Stimulated activated naive B cell treated with anti-CD40 and anti-IgM and Interleukin-4, amounts not matched to agents 10 μg/mL and 1 μg/mL and 100 μg/mL, for 72 hours (primary cell): ENCODE measurements around the gene FXYD3.
"Not testable (repeated sequence)": the region's sequence is repeated elsewhere in the genome, so short reads cannot be mapped to it uniquely, and the experiment has no call there.

Experiments
- ATAC-seq, 2 donors: fragments of 150-1000 bp; cut with Tn5 transposase; replicated peaks; 2 replicates each; pipeline ENCODE4 v1.10.0; 2021; ENCODE audit warnings: moderate library complexity in 1 of 2
- DNase-seq: peaks from one replicate; pipeline ENCODE4 v3.0.0; 2021
- H3K27ac Mint-ChIP-seq: one replicate; pipeline ENCODE4 v1.8.0; 2022; ENCODE audit warnings: mild to moderate bottlenecking, mixed read lengths
- H3K27me3 Mint-ChIP-seq, 2 donors: one replicate each; pipeline ENCODE4 v1.8.0; 2022; ENCODE audit warnings: mixed read lengths in 2 of 2
- H3K36me3 Mint-ChIP-seq, 2 donors: one replicate each; pipeline ENCODE4 v1.8.0; 2022; ENCODE audit warnings: mixed read lengths in 2 of 2, mild to moderate bottlenecking in 1 of 2
- H3K4me1 Mint-ChIP-seq, 2 donors: one replicate each; pipeline ENCODE4 v1.8.0; 2022; ENCODE audit warnings: mixed read lengths in 2 of 2, mild to moderate bottlenecking in 1 of 2
- H3K4me3 Mint-ChIP-seq, 2 donors: one replicate each; pipeline ENCODE4 v1.8.0; 2022; ENCODE audit warnings: mild to moderate bottlenecking in 2 of 2, mixed read lengths in 2 of 2, moderate library complexity in 1 of 2
- H3K9me3 Mint-ChIP-seq, 2 donors: one replicate each; pipeline ENCODE4 v1.8.0; 2022; ENCODE audit warnings: mixed read lengths in 2 of 2, mild to moderate bottlenecking in 1 of 2

Gene FXYD3

DNA sequence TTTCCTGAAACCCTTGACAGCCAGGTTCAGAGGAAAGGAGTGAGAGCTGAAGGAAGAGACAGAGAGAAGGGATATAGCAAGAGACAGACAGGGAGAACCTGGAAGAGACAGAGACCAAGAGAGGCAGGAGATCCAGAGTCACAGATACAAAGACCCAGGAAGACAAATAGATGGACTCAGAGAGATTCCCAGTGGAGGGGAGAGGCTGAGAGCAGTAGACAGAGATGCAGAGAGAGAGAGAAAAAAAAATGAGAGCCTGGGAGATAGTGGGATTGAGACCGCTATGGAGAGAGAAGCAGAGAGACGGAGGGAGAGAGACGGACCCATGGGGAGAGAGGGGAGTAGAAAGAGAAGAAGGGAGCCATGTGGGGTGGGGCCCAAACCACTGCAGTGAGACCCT, 28.2 kb downstream of the FXYD3 start:
- H3K4me1 Mint-ChIP-seq, result peaks cover 27 to 45% of the 10 kb centered on the region in 2 donors
- peak overlapping the region in 1 of 2 donors; percentile 1 for H3K4me3 Mint-ChIP-seq
- no peak overlapping the region for H3K27ac Mint-ChIP-seq
- peaks cover 15 to 19% of the 10 kb centered on the region in 2 donors for H3K27me3 Mint-ChIP-seq
- ATAC-seq (no peak), DNase-seq (no peak)
- H3K36me3 Mint-ChIP-seq, result no peaks in the 10 kb centered on the region
- no peaks in the 10 kb centered on the region for H3K9me3 Mint-ChIP-seq

DNA sequence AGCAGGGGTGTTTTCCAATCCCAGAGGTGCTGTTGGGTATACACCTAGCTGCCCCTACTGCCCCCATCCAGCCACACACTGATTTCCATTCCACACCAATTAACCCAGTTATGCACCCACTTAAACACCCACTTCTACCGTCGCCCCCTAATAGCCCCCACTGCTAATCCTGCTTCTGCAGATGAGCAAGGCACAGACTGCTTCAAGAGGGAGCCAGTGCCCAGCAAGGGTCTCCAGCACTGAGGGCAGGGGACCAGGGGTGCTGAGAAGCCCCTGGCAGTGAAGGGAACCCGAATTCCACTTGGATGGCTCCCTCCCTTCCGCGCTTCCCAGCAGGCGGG, 28.6 kb downstream of the FXYD3 start:
- H3K36me3 Mint-ChIP-seq, result no peaks in the 10 kb centered on the region
- H3K27ac Mint-ChIP-seq, result peak overlapping the region; percentile 67
- no peak for ATAC-seq
- peaks cover 15 to 19% of the 10 kb centered on the region in 2 donors for H3K27me3 Mint-ChIP-seq
- H3K9me3 Mint-ChIP-seq, result no peaks in the 10 kb centered on the region
- peak overlapping the region in 1 of 2 donors; percentile 1 for H3K4me3 Mint-ChIP-seq
- no peak for DNase-seq
- peaks cover 25 to 45% of the 10 kb centered on the region in 2 donors for H3K4me1 Mint-ChIP-seq

DNA sequence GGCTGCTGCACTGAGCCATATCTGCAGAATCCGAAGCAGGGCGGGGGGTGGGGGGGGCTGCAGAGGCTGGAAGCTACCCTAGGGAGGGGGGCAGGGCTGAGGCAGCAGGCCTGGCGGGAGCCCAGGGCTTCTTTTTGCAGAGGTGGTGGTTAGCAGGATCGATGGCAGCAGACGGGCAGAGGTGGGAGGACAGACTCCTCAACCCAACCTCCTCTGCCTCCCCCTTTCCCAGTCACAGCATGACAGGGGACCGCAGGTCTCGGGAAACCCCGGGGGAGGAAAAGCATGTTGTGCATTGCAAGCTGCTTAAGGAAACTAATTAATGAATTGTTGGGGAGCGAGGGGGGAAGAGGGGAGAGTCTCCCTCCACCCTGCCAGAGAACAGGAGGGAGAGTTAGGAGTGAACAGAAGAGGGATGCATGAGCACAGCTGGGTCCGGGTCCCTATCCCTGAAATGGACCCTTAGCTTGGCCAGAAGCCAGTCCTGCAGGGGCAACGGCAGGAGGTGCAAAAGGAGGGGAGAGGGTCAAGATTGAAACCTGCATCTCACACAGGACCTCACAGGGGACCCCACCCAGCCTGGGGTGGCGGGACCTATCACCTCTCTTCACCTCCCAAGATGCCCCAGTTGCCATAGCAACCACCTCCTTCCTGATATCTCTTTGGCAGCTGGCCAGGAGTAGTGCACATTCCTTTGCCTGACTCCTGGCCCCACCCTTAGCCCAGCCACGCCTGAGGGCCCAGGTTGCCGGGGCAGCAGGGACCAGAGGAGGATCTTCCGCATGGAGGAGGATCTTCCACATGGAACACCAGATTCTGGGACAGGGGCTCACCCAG, 29.2 kb downstream of the FXYD3 start:
- peaks cover 15 to 19% of the 10 kb centered on the region in 2 donors for H3K27me3 Mint-ChIP-seq
- no peaks in the 10 kb centered on the region for H3K36me3 Mint-ChIP-seq
- no peaks in the 10 kb centered on the region for H3K9me3 Mint-ChIP-seq
- DNase-seq (no peak), ATAC-seq (no peak)
- H3K4me1 Mint-ChIP-seq, result peaks cover 25 to 45% of the 10 kb centered on the region in 2 donors
- no peak overlapping the region for H3K4me3 Mint-ChIP-seq
- H3K27ac Mint-ChIP-seq, result no peak overlapping the region

DNA sequence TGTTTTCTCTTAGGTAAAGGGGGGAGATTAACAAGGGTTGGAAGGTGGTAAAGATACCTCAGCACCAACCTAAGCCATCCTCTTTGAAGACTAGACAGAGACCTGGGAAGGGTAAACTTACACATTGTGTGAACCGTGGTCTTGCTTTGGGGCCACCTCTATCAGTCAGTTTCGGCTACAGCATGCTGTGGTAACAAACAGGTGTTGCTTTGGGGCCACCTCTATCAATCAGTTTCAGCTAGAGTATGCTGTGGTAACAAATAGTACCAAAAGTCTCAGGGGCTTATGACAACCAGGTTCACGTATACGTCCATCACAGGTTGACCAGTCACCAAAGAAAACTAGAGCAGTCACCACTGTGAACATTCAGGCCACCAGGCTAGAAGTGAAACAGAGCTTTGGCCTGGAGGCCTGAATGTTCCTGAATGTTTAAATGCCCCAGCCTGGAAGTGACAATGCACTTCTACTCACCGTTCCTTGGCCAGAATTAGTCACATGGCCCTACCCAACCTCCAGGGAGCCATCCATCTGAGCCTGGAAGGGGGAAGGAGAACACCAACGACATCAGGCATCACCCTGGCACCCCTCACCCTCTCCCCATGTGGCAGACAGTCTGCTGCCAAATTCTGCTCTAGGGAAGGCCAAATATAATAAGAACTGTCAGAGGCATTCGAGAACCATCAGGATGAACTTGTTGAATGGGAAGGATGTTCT, 31.3 kb downstream of the FXYD3 start:
- no peak overlapping the region for H3K4me3 Mint-ChIP-seq
- H3K27ac Mint-ChIP-seq, result no peak overlapping the region
- DNase-seq, result no peak
- no peaks in the 10 kb centered on the region for H3K36me3 Mint-ChIP-seq
- H3K4me1 Mint-ChIP-seq, result peaks cover 15 to 45% of the 10 kb centered on the region in 2 donors
- no peaks in the 10 kb centered on the region for H3K9me3 Mint-ChIP-seq
- H3K27me3 Mint-ChIP-seq, result peaks cover 7 to 8% of the 10 kb centered on the region in 2 donors
- no peak for ATAC-seq

DNA sequence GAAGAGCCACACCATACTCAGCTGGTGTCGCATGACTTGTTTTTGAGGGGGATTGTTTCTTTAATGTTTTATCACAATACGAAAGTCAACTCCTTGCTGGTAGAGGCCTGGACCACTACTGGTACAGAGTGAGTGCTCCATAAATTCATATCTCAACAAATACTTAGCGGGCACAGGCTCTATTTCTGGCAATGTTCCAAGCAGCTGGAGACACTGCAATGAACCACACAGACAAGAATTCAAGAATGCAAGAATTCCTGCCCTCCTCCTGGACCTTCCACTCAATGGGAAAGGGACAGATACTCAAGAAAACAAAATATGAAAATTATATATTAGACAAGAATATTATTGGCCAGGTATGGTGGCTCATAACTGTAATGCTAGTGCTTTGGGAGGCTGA, 33.8 kb downstream of the FXYD3 start:
- Mint-ChIP-seq H3K36me3 (no peaks in the 10 kb centered on the region), H3K4me3 (no peak overlapping the region), H3K27me3 (peaks cover 0 to 5% of the 10 kb centered on the region in 2 donors), H3K27ac (no peak overlapping the region), H3K9me3 (no peaks in the 10 kb centered on the region), H3K4me1 (peaks cover 18 to 41% of the 10 kb centered on the region in 2 donors)
- DNase-seq (no peak), ATAC-seq (no peak)

DNA sequence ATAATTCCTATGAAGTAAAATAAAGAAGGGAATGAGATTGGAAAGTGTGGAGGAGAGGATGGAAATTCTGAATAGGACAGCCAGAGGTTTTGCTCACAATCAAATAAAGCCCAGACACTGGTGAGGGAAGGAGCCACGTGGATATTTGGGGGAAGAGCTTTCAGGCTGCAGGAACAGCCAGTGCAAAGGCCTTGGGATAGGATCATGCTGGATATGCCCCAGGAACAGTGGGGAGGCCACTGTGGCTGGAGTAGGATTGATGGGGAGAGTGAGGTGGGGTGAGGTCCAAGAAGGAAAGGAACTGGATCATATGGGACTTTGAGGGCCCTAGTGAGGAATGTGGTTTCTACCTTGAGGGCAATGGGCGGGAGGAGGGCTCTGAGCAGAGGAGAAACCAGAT, 34.8 kb downstream of the FXYD3 start:
- Mint-ChIP-seq H3K4me1 (peaks cover 16 to 42% of the 10 kb centered on the region in 2 donors), H3K9me3 (no peaks in the 10 kb centered on the region), H3K36me3 (peaks cover 5 to 7% of the 10 kb centered on the region in 2 donors), H3K4me3 (no peak overlapping the region), H3K27ac (no peak overlapping the region), H3K27me3 (peaks cover 0 to 5% of the 10 kb centered on the region in 2 donors)
- ATAC-seq (no peak), DNase-seq (no peak)

DNA sequence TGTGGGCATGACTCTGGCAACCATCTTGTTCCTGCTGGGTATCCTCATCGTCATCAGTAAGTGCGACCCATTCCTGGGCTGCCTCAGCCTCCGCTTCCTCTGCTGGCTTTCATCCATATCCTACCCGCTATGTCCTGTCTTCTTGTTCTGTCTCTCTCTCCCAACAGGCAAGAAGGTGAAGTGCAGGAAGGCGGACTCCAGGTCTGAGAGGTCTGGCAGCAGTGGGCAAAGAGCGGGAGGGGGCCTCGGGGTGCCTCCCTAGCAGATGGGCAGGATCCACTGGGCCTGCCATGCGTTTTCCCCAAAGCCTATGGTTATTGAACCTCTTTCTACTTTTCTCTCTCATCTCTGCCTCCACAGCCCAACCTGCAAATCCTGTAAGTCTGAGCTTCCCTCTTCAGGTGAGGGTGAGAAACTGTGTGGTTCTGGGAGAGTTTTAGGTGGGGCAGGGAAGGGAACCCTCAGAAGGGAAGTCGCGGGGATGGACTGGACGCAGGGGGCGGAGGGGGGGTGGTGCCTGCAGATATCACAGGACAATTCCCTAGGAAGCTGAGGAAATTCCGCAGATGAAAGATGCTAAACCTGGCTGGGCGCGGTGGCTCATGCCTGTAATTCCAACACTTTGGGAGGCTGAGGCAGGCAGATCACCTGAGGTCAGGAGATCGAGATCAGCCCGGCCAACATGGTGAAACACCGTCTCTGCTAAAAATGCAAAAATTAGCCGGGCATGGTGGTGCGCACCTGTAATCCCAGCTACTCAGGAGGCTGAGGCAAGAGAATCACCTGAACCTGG, 35.8 kb downstream of the FXYD3 start:
- Mint-ChIP-seq H3K36me3 (peaks cover 14 to 17% of the 10 kb centered on the region in 2 donors), H3K4me3 (no peak overlapping the region), H3K27me3 (peaks cover 0 to 5% of the 10 kb centered on the region in 2 donors), H3K9me3 (no peaks in the 10 kb centered on the region), H3K4me1 (peaks cover 24 to 52% of the 10 kb centered on the region in 2 donors), H3K27ac (no peak overlapping the region)
- DNase-seq (no peak), ATAC-seq (no peak)

DNA sequence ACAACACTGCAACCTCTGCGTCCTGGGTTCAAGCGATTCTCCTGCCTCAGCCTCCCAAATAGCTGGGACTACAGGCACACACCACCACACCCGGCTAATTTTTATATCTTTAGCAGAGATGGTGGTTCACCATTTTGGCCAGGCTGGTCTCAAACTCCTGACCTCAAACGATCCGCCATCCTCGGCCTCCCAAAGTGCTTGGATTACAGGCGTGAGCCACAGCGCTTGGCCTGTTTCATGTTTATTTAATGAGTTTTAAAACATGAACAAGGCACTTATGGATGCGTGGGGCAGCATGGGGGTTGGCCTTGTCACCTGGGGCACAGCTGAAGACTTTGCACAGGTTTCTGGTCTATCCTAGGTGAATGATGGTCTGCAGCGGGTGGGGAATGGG, 37.5 kb downstream of the FXYD3 start:
- Mint-ChIP-seq H3K36me3 (peaks cover 22 to 30% of the 10 kb centered on the region in 2 donors), H3K27ac (peak overlapping the region; percentile 51), H3K4me1 (peaks cover 25 to 62% of the 10 kb centered on the region in 2 donors), H3K4me3 (peak overlapping the region; percentile 94 to 96)
- not testable (repeated sequence) for H3K27me3 Mint-ChIP-seq, H3K9me3 Mint-ChIP-seq, DNase-seq, ATAC-seq

DNA sequence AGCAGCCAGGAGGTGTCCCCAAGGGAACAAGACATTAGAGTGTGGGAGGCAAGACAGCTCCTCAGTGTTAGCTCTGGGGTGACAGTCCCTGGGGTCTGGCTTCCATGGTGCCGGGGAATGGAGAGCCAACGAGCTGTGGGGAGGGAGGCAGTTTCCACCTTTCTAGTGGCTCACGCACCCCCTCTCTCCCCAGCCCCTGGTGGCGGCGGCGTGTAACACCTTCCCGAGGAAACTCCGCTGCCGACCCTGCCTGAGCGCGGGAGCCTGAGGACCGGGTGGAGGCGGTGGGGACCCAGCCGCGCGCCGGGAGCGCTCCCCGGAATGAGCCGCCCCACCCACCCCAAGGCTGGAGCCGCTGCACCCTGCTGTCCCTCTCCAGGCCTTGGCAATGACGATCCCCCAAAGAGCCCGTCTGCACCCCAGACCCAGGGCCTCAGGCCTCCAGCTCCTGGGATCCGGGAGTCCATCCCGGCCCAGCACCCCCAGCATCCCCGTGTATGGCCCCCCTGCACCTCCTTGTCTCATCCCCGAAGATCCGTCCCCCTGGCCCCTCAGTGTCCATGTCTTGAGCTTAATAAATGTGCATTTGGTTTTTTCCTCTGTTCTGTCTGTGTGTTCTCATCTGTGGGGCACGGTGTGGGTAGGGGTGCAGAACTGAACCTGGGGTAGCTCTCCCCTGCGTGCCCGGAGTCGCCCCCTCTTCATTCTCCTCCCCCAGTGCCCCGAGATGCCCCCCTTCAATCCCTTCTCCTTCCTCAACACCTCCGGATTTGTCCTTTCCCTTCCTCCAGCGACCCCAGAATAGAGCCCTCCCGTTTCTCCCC, 38.3 kb downstream of the FXYD3 start:
- H3K4me1 Mint-ChIP-seq, result peaks cover 26 to 69% of the 10 kb centered on the region in 2 donors

DNA sequence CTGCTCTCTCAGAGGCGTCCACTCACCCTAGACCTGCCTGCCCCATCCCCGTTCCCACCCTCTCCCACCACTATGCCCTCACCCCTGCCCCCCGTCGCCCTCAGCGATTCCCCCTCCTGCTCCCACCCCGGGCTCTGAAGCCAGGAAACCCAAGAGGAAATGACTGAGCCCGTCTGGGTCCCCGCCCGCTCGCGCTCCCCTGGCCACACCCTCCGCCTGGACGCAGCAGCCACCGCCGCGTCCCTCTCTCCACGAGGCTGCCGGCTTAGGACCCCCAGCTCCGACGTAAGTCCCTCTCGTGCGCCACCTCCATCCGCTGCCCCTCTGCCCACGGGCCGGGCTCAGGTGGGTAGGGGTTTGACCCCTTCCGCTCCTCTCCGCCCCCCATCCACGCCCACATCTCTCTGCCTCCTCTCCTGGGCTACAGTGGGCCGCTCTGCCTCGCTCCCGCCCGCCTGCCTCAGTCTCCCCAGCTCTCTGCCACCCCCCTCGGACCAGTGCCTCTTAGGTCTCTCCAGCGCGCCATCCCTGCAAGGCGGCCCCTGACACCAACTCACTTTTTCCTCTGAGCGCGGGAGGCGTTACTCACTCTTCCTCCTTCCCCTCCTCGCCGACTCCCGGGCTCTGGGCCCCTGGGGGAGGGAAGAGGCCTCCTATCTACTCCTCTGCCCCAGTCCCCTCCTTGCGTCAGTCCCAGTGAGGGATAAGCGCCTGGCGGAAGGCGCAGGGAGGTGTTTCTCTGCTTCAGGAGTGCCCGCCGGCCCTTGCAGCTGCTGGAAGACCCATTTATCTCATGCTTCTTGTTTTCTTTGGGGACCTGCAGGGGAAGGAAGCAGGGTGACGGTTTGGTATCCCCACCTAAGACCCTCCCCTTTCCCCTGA, 39.1 kb downstream of the FXYD3 start, which contains the start of gene FXYD5:
TSS of gene FXYD5 (plus strand) at position 211 of the 882 bp plus-strand sequence. CDS start 816 bp downstream, outside the sequence.
- DNase-seq, result peak; percentile 47
- Mint-ChIP-seq H3K36me3 (peaks cover 35 to 47% of the 10 kb centered on the region in 2 donors), H3K27ac (peak within 1 kb of the TSS; percentile 96), H3K4me1 (peaks cover 26 to 69% of the 10 kb centered on the region in 2 donors), H3K27me3 (peaks cover 0 to 5% of the 10 kb centered on the region in 2 donors), H3K4me3 (peak within 1 kb of the TSS; percentile 94 to 96), H3K9me3 (no peaks in the 10 kb centered on the region)
- peak; percentile 74 to 76 for ATAC-seq

More for the DNA sequence above, 38.3 kb downstream of the FXYD3 start:
- no peaks in the 10 kb centered on the region for H3K9me3 Mint-ChIP-seq
- H3K27me3 Mint-ChIP-seq, result peaks cover 0 to 5% of the 10 kb centered on the region in 2 donors
- peaks cover 30 to 38% of the 10 kb centered on the region in 2 donors for H3K36me3 Mint-ChIP-seq
- ATAC-seq (peak; percentile 71 to 73), DNase-seq (peak; percentile 58)
- peak overlapping the region; percentile 96 for H3K27ac Mint-ChIP-seq
- peak overlapping the region; percentile 94 to 96 for H3K4me3 Mint-ChIP-seq

DNA sequence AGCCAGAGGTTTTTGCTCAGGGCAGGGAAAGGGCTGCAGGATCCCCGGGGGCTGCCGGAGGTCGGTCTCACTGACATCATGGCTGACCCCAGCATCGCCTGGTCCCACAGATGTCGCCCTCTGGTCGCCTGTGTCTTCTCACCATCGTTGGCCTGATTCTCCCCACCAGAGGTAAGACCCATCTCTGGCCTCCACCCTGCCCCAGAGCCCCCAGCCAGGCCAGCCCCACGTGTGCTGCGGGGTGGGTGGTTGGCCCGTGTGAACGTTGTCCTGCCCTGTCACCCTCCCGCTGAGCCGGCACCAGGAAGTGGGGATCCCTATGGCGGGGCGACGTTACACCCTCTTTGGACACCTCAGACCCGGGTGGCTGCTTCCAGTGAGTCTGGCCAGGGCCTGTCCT, 39.8 kb downstream of the FXYD3 start:
- H3K4me3 Mint-ChIP-seq, result peak overlapping the region; percentile 94 to 96
- H3K9me3 Mint-ChIP-seq, result peaks cover 0 to under 1% of the 10 kb centered on the region in 2 donors
- H3K27me3 Mint-ChIP-seq, result peaks cover 0 to 5% of the 10 kb centered on the region in 2 donors
- peaks cover 27 to 67% of the 10 kb centered on the region in 2 donors for H3K4me1 Mint-ChIP-seq
- DNase-seq (no peak), ATAC-seq (peak; percentile 38 to 41)
- peaks cover 38 to 52% of the 10 kb centered on the region in 2 donors for H3K36me3 Mint-ChIP-seq
- peak overlapping the region; percentile 96 for H3K27ac Mint-ChIP-seq

DNA sequence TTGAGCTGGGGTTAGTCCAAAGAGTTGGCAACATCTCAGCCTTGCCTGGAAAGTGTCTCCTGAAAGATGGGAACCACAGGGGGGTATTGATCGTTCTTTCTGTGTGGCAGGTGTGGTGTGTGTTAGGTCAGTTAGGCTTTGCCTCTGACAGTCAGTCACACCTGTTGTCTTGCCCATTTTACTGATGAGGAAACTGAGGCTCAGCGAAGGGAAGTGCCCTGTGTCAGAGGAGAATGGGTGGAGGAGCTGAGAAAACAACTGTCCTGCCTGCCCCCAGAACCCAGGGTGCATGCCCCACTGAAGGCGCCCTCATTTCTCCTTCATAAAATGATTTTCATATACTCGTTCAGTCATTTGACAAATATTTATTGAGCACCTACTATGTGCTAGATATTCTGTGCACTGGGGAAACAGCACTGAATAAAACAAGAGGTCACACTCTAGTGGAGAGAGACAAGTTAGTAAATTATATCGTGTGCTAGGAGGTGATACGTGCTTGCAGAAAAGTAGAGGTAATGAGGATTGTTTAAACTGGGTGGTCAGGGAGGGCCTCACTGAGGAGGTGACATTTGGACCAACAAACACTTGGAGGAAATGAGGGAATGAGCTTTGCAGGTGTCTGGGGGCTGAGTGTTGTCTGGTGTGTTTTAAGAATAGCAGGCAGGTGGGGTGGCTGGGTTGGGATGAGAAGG, 40.5 kb downstream of the FXYD3 start:
- Mint-ChIP-seq H3K36me3 (peaks cover 42 to 58% of the 10 kb centered on the region in 2 donors), H3K27ac (peak overlapping the region; percentile 96), H3K4me1 (peaks cover 30 to 66% of the 10 kb centered on the region in 2 donors), H3K27me3 (peaks cover 0 to 5% of the 10 kb centered on the region in 2 donors), H3K9me3 (peaks cover under 1 to 2% of the 10 kb centered on the region in 2 donors), H3K4me3 (peak overlapping the region; percentile 94 to 96)
- no peak for ATAC-seq
- DNase-seq, result no peak
